ENCODE data around the gene ASB10. TPM values are rescaled to one million over a fixed set of nuclear protein-coding genes. Genes with fewer than 3 reads are reported as not detected.

Gene ASB10, protein sequence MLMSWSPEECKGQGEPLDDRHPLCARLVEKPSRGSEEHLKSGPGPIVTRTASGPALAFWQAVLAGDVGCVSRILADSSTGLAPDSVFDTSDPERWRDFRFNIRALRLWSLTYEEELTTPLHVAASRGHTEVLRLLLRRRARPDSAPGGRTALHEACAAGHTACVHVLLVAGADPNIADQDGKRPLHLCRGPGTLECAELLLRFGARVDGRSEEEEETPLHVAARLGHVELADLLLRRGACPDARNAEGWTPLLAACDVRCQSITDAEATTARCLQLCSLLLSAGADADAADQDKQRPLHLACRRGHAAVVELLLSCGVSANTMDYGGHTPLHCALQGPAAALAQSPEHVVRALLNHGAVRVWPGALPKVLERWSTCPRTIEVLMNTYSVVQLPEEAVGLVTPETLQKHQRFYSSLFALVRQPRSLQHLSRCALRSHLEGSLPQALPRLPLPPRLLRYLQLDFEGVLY
- total RNA-seq (not detected), polyA plus RNA-seq (not detected), total RNA-seq (not detected)

DNA sequence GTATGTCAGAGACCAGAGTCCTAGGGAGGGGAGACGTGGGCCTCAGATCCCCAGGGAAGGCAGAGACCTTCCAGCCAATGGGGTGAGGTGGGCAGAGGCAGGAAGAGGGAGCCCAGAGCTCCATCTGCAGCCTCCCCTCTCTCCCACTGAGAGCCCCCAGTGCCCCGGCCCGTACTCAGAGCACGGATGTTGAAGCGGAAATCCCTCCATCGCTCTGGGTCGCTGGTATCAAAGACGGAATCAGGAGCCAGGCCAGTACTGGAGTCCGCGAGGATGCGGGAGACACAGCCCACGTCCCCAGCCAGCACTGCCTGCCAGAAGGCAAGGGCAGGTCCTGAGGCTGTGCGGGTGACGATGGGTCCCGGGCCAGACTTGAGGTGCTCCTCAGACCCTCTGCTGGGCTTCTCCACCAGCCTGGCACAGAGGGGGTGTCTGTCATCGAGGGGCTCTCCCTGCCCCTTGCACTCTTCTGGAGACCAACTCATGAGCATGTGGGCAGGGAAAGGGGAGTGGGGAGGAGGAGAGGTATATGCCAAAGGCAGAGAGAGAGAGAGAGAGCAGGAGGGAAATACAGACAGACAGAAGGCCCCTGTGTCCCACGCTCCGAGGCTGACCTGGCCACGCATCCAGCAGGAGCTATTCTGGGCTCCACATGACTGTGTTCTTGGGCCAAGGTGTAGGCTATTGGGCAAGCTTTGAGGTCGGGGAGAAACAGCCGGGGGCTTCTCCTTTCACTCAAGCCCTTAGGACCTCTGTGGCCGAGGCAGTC is at the start of gene ASB10:
Gene ASB10, minus strand, starts transcription at position 611 of the 769 bp plus-strand sequence. Its CDS starts 120 bp downstream, at position 491.
- ATAC-seq (peak; percentile 16), DNase-seq (no peak)
- Mint-ChIP-seq H3K4me3 (no peak within 1 kb of the TSS), H3K27me3 (peaks cover 0 to 15% (median 0%) of the 10 kb centered on the region in 5 donors), H3K9me3 (peaks cover 0 to 2% (median 0%) of the 10 kb centered on the region in 11 donors), H3K36me3 (no peaks in the 10 kb centered on the region), H3K27ac (no peak within 1 kb of the TSS), H3K4me1 (no peaks in the 10 kb centered on the region)
- ChIA-PET CTCF (no interaction called here), POLR2A (no interaction called here)
- H3K4me1 ChIP-seq (ENCODE audit: control insufficient read depth in 2 of 2, insufficient read depth in 2 of 2, low read length in 2 of 2) = no peaks in the 10 kb centered on the region
- H3K9me3 ChIP-seq (ENCODE audit: control insufficient read depth in 2 of 3, low read length in 3 of 3) = no peaks in the 10 kb centered on the region
- H3K27me3 ChIP-seq (ENCODE audit: control insufficient read depth in 2 of 2, insufficient read depth in 2 of 2, low read length in 2 of 2) = no peaks in the 10 kb centered on the region
- H3K4me3 ChIP-seq (ENCODE audit: low read length) = no peak within 1 kb of the TSS
- intact Hi-C loops (cut with micrococcal nuclease) = no loop called here
- H3K27ac ChIP-seq (ENCODE audit: low read depth, low read length) = no peak within 1 kb of the TSS
- H3K36me3 ChIP-seq (ENCODE audit: control insufficient read depth in 2 of 3, insufficient read depth in 3 of 3, low read length in 3 of 3) = no peaks in the 10 kb centered on the region

DNA sequence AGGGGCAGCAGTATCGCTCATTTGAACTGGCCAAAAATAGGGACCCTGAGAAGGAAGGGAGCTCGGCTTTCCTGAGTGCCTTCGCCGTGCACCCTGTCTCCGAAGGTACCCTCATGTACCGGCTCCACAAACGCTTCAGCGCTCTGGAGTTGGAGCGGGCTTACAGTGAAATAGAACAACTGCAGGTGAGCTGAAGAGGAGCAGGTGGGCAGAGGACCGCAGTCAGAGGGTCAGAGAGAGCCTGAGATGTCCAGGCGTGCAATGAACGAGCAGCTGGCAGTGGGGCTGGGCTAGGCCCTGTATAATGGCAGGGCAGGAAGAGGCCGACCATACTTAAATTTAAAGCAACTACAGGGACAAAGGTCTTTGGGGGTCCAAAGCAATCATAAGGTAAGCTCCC is 49.4 kb upstream of the ASB10 start:
- intact Hi-C loops (cut with micrococcal nuclease) = loop anchor here in 1 of 2 donors (10.0 kb wide), 1 partner anchor 1462 kb away; the partner anchor contains the start of gene ZNF467
- Mint-ChIP-seq H3K27me3 (no peaks in the 10 kb centered on the region), H3K4me1 (peaks cover 26 to 36% (median 32%) of the 10 kb centered on the region in 7 donors), H3K27ac (peak overlapping the region in 3 of 9 donors; percentile 11 to 66 (median 47)), H3K36me3 (peaks cover 3 to 13% (median 5%) of the 10 kb centered on the region in 5 donors), H3K9me3 (no peaks in the 10 kb centered on the region), H3K4me3 (peak overlapping the region in 1 of 10 donors; percentile 38)
- Histone ChIP-seq H3K9me3 (ENCODE audit: control insufficient read depth in 2 of 3, low read length in 3 of 3) (no peaks in the 10 kb centered on the region), H3K27me3 (ENCODE audit: control insufficient read depth in 2 of 2, insufficient read depth in 2 of 2, low read length in 2 of 2) (no peaks in the 10 kb centered on the region), H3K4me3 (ENCODE audit: low read length) (no peak overlapping the region), H3K4me1 (ENCODE audit: control insufficient read depth in 2 of 2, insufficient read depth in 2 of 2, low read length in 2 of 2) (peaks cover 18 to 19% of the 10 kb centered on the region in 2 donors), H3K27ac (ENCODE audit: low read depth, low read length) (no peak overlapping the region), H3K36me3 (ENCODE audit: control insufficient read depth in 2 of 3, insufficient read depth in 3 of 3, low read length in 3 of 3) (peaks cover 3 to 50% (median 5%) of the 10 kb centered on the region in 3 experiments)
- ChIA-PET CTCF (interaction anchor here (0.7 kb wide), 1 partner anchor 132 kb away, joined by 3 read pairs; no protein-coding TSS in a partner anchor), POLR2A (interaction anchor here (1.0 kb wide), 1 partner anchor 17 kb away, joined by 3 read pairs; no protein-coding TSS in a partner anchor)
- DNase-seq (no peak), ATAC-seq (no peak)

DNA sequence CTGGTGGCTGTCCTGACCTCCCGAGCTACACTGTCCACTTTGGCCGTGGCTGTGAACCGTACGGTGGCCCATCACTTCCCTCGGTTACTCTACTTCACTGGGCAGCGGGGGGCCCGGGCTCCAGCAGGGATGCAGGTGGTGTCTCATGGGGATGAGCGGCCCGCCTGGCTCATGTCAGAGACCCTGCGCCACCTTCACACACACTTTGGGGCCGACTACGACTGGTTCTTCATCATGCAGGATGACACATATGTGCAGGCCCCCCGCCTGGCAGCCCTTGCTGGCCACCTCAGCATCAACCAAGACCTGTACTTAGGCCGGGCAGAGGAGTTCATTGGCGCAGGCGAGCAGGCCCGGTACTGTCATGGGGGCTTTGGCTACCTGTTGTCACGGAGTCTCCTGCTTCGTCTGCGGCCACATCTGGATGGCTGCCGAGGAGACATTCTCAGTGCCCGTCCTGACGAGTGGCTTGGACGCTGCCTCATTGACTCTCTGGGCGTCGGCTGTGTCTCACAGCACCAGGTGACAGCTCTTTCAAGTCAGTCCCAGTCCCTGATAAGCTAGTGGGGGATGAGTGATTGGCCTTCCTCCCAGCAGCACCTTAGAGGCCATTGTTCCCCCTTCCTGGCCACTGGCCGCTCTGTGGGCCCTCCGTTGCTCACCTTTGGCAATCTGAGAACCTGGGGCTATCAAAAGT is 48.2 kb upstream of the ASB10 start:
- H3K27me3 ChIP-seq (ENCODE audit: control insufficient read depth in 2 of 2, insufficient read depth in 2 of 2, low read length in 2 of 2) = no peaks in the 10 kb centered on the region
- peaks cover 3 to 50% (median 5%) of the 10 kb centered on the region in 3 experiments for H3K36me3 ChIP-seq (ENCODE audit: control insufficient read depth in 2 of 3, insufficient read depth in 3 of 3, low read length in 3 of 3)
- peak overlapping the region in 3 of 10 donors; percentile 52 to 56 (median 53) for H3K4me3 Mint-ChIP-seq
- intact Hi-C loops (cut with micrococcal nuclease) = loop anchor here in 1 of 2 donors (10.0 kb wide), 1 partner anchor 1460 kb away; the partner anchor contains the start of gene ZNF467
- no peaks in the 10 kb centered on the region for H3K9me3 Mint-ChIP-seq
- peaks cover 18 to 19% of the 10 kb centered on the region in 2 donors for H3K4me1 ChIP-seq (ENCODE audit: control insufficient read depth in 2 of 2, insufficient read depth in 2 of 2, low read length in 2 of 2)
- ChIA-PET POLR2A (no interaction called here), CTCF (interaction anchor here (1.1 kb wide), 1 partner anchor 9 kb away, joined by 5 read pairs; no protein-coding TSS in a partner anchor)
- H3K9me3 ChIP-seq (ENCODE audit: control insufficient read depth in 2 of 3, low read length in 3 of 3) = no peaks in the 10 kb centered on the region
- H3K27ac ChIP-seq (ENCODE audit: low read depth, low read length) = no peak overlapping the region
- H3K36me3 Mint-ChIP-seq = peaks cover 3 to 13% (median 5%) of the 10 kb centered on the region in 5 donors
- H3K4me1 Mint-ChIP-seq = peaks cover 29 to 36% (median 32%) of the 10 kb centered on the region in 7 donors
- ATAC-seq = no peak
- DNase-seq = no peak
- no peak overlapping the region for H3K4me3 ChIP-seq (ENCODE audit: low read length)
- peak overlapping the region in 1 of 9 donors; percentile 14 for H3K27ac Mint-ChIP-seq
- H3K27me3 Mint-ChIP-seq = peaks cover 0 to 1% (median 0%) of the 10 kb centered on the region in 5 donors

DNA sequence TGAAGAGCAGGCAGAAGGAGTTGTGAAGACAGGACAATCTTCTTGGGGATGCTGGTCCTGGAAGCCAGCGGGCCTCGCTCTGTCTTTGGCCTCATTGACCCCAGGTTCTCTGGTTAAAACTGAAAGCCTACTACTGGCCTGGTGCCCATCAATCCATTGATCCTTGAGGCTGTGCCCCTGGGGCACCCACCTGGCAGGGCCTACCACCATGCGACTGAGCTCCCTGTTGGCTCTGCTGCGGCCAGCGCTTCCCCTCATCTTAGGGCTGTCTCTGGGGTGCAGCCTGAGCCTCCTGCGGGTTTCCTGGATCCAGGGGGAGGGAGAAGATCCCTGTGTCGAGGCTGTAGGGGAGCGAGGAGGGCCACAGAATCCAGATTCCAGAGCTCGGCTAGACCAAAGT is 46.8 kb upstream of the ASB10 start:
- Mint-ChIP-seq H3K4me1 (peaks cover 29 to 36% (median 32%) of the 10 kb centered on the region in 7 donors), H3K27ac (peak overlapping the region; percentile 87 to 99 (median 95)), H3K27me3 (peaks cover 0 to 6% (median 0%) of the 10 kb centered on the region in 5 donors), H3K4me3 (peak overlapping the region; percentile 93 to 100 (median 98)), H3K9me3 (no peaks in the 10 kb centered on the region), H3K36me3 (peaks cover 3 to 13% (median 5%) of the 10 kb centered on the region in 5 donors)
- intact Hi-C loops (cut with micrococcal nuclease) = loop anchor here (1.0 to 10.0 kb wide), 7 partner anchors 9 to 1609 kb away; partner anchors contain the start of gene ZNF467 (in 1 of the 2)
- H3K27me3 ChIP-seq (ENCODE audit: control insufficient read depth in 2 of 2, insufficient read depth in 2 of 2, low read length in 2 of 2) = no peaks in the 10 kb centered on the region
- DNase-seq = no peak
- peaks cover 18 to 19% of the 10 kb centered on the region in 2 donors for H3K4me1 ChIP-seq (ENCODE audit: control insufficient read depth in 2 of 2, insufficient read depth in 2 of 2, low read length in 2 of 2)
- no peaks in the 10 kb centered on the region for H3K9me3 ChIP-seq (ENCODE audit: control insufficient read depth in 2 of 3, low read length in 3 of 3)
- peaks cover 3 to 42% (median 5%) of the 10 kb centered on the region in 3 experiments for H3K36me3 ChIP-seq (ENCODE audit: control insufficient read depth in 2 of 3, insufficient read depth in 3 of 3, low read length in 3 of 3)
- ChIA-PET CTCF (interaction anchor here (1.2 kb wide), 1 partner anchor 10 kb away, joined by 4 read pairs; no protein-coding TSS in a partner anchor), POLR2A (no interaction called here)
- ATAC-seq = no peak
- H3K27ac ChIP-seq (ENCODE audit: low read depth, low read length) = peak overlapping the region; percentile 85
- peak overlapping the region; percentile 90 for H3K4me3 ChIP-seq (ENCODE audit: low read length)

- Histone ChIP-seq H3K27ac (ENCODE audit: low read depth, low read length) (peak overlapping the region; percentile 85), H3K4me1 (ENCODE audit: control insufficient read depth in 2 of 2, insufficient read depth in 2 of 2, low read length in 2 of 2) (peaks cover 18 to 19% of the 10 kb centered on the region in 2 donors), H3K27me3 (ENCODE audit: control insufficient read depth in 2 of 2, insufficient read depth in 2 of 2, low read length in 2 of 2) (no peaks in the 10 kb centered on the region), H3K4me3 (ENCODE audit: low read length) (peak overlapping the region; percentile 90), H3K9me3 (ENCODE audit: control insufficient read depth in 2 of 3, low read length in 3 of 3) (no peaks in the 10 kb centered on the region), H3K36me3 (ENCODE audit: control insufficient read depth in 2 of 3, insufficient read depth in 3 of 3, low read length in 3 of 3) (peaks cover 3 to 36% (median 5%) of the 10 kb centered on the region in 3 experiments)
- intact Hi-C loops (cut with micrococcal nuclease) = loop anchor here (1.0 to 10.0 kb wide), 8 partner anchors 10 to 1608 kb away; partner anchors contain the start of gene ZNF467 (in 1 of the 2)
- CTCF ChIA-PET = interaction anchor here (1.2 kb wide), 1 partner anchor 11 kb away, joined by 4 read pairs; no protein-coding TSS in a partner anchor
- ATAC-seq (peak; percentile 73), DNase-seq (peak in 6 of 9 donors; percentile 18 to 70 (median 36))
- peaks cover 0 to 6% (median 0%) of the 10 kb centered on the region in 5 donors for H3K27me3 Mint-ChIP-seq
- POLR2A ChIA-PET = interaction anchor here (0.6 to 2.0 kb wide), 4 partner anchors 11 to 215 kb away, joined by 4 to 10 read pairs (median 4); no protein-coding TSS in a partner anchor
- H3K4me3 Mint-ChIP-seq = peak overlapping the region; percentile 93 to 100 (median 98)
- H3K36me3 Mint-ChIP-seq = peaks cover 3 to 13% (median 5%) of the 10 kb centered on the region in 5 donors
- H3K9me3 Mint-ChIP-seq = no peaks in the 10 kb centered on the region
- H3K27ac Mint-ChIP-seq = peak overlapping the region; percentile 87 to 99 (median 95)
- H3K4me1 Mint-ChIP-seq = peaks cover 29 to 39% (median 34%) of the 10 kb centered on the region in 7 donors
These were observed 46.1 kb upstream of the ASB10 start for GRCh38 chr7:151232917-151233701.

All from naive thymus-derived CD4-positive, alpha-beta T cell (primary cell).